Activated CD4-positive, CD25-positive, alpha-beta regulatory T cell treated with anti-CD3 and anti-CD28 coated beads, Interleukin-2, amount 50 U/mL, for 24 hours (primary cell): ENCODE data around the gene USP13.

Experiments
- ATAC-seq, 2 donors: fragments of 150-1000 bp; cut with Tn5 transposase; one replicate each; pipeline ENCODE4 v1.10.0; 2021; ENCODE audit warnings: mild to moderate bottlenecking in 1 of 2, moderate library complexity in 1 of 2

Gene USP13

DNA sequence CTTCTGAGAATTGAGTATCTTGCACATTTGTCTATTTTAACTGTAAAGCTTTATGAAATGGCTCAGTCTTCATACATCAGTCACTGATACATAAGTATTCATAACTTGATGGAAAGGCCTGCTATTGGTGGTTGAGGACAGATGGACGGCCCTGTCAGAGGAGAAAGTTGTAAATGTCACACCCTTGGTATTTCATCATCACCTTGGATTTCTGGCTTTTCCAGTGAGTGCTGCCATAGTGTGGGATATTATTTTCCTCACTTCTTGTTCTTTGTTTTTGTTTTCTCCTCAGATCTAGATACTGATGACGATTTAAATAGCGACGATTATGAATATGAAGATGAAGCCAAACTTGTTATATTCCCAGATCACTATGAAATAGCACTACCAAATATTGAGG, 47.9 kb downstream of the USP13 start:
- no peak for ATAC-seq

DNA sequence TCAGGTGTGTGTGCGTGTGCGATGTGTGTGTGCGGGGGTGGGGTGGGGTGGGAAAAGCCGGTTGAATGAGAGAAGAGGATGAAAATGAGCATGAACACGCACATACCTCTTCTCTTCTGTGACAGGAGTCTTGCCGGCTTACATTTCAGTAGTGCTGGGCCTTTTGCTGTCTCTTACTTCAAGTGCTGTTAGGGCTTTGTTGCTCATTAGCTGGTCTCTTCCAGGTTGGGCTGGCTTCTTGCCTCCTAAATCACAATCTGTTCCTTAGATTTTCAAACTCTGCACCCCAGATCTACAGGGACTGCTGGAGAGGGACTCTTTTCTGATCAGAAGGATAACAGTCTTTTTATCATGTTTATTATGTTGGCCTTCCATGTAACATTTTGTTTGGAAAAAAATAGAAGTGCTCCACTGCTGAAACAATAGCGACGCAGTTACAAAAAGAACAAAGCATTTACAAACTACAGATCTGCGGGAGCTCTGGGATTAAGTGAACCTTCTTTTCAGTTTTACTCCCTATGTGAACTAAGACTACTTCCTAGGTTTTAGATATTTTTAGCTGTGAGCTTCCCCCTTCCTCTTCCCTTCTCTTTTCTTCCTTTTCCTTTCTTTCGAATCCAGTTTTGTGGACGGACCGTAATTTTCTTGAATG, 48.5 kb downstream of the USP13 start:
- no peak for ATAC-seq

DNA sequence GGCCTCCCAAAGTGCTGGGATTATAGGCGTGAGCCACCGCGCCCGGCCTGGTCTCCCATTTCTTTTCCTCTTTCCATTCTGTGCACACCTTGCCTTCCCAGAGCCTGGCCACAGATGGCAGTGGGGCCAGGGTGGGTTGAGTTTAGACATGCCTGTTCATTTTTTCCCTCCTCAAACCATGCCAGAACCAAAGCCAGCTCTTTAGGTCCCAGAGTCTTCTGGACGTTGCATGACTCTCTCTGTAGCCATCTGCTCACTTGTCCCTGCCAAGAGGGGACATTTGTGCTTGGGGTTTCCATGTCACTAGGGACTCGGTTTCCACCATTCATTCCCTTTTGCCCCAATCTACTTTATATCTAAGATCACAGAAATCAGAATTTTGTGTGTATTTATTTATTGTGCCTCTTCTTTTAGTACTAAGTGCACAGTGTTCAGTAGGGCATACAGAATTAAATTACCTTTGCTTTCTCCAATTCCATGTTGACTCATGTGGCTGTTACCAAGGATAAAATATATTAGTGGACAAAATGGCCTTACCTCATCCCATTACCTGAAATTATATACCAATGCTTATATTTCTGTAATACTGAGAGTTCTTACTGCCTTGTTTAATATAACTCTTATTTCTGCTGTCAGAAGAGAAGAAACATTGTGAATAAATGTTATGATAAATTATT, 49.6 kb downstream of the USP13 start:
- no peak for ATAC-seq

DNA sequence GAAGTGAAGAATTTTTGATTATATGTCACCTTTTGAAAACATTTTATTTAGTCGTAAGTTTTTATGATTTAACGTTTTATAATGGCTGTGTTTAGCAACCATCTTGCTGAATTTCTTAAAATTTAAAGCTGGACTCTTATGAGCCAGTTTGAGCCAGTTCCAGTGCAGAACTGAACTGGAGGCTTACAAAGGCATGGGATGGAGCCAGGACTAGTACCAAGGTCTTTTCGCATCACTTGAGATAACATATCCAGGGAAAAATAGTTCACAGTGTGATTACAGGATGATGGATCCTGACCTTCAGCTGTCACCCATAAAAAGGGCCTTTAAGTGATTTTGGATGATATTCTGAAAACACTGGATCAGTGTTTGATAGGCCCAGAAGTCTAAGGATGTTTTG, 51.0 kb downstream of the USP13 start:
- ATAC-seq = no peak

DNA sequence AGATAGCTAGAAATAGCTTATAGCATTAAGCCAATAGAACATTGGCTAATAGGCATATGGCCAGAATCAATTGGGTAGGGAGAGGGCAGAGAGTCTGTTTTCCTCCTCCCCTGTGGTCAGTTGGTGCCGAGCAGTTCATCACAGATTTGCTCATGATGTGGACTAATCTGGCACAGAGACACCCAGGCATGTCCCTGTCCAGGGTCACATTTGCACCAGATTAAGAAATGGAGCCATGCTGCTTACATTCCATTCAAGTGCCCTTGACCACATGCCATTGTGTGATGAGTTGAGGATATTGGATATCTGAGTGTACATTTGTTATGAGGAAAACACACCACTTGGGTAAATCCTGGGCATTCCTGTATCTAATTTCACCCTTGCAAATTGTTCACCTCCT, 53.4 kb downstream of the USP13 start:
- ATAC-seq = no peak

DNA sequence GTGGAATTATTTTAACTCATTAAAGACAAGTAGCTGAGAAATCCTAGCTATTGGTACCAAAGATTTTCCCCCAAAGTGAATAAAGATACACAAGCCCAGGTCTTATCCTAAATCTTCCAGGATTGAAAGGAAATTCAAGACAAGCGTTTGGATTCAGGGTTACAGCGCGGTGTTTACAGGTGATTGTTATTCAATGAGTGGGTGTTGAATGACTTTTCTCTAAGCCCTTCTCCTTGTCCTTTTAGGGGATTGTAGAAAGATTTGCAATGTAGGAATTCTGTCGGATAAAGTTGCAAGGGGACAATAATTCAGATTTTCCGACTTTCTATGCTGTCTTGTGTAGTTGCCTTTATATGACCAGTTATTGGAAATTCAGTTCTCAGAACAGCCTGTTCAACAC, 57.2 kb downstream of the USP13 start:
- ATAC-seq = no peak

DNA sequence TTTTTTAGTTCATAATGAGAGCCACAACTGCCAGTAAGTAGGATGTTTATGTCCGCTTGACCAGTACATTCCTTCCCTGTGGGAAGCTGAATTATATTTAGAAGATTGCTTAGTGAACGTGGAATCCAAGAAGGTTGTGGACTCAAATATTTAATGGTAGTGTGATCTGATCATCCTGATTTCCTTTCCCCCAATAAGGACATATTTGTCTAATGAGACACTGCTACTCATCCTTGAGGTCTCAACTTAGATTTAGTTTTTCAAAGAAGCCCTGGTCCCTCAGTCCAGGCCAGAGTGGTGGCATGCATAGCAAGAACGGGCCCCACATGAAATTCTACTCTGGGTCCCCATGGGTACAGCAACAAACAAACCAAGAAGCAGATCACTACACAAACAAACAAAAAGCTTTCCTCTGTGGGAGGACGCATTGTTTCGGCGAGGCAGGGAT, 60.8 kb downstream of the USP13 start:
- no peak for ATAC-seq

DNA sequence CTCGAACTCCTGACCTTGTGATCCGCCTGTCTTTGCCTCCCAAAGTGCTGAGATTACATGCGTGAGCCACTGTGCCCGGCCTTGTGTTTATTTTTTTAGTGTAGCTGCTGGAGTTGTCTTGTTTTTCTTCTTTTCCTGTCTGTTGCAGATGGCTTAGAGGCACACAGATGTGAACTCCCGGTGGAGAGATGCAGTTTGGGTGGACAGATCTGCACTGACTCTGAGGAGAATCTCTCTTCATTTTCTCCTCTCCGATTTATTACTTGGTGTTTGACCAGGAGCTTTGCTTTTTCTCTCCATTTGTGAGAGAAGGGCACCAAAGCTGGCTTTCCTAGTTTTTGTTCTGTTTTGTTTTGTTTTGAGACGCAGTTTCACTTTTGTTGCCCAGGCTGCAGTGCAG, 62.7 kb downstream of the USP13 start:
- no peak for ATAC-seq

DNA sequence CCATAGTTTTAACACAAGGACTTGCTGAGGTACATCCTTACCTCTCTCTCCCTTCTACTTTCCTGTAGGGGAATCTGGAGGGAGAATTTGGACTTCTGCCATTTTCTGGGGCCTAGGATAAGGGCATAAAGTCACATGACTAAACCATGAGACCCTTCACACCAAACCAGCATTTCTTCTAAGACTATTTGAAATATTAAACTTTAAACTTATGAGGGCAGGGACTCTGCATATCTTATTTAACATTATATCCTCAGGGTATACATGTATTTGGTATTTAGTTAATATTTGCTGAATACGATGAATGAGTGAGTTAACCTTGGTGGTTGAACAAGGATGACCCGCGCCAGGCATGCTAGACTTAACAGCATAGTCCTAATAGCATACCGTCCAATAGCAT, 63.4 kb downstream of the USP13 start:
- ATAC-seq = no peak

DNA sequence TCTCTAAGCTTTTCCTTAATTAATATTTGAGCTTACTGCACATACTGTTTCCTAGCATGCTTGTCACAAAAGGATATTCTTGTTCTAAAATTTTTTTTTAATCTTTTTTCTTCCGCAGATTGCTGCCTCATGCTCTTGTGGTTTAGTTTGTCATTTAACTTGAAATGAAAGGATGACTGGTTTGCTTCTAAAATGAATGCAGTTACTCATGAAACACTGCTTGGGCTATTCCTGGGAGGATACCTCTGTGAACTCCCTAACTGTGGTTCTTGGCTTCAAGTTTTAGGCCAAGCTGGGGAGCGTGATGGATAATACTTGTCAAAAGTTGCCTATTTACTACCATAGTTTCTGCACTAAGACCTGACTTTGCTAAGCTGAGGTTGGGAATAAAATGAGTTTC, 64.0 kb downstream of the USP13 start:
- no peak for ATAC-seq

DNA sequence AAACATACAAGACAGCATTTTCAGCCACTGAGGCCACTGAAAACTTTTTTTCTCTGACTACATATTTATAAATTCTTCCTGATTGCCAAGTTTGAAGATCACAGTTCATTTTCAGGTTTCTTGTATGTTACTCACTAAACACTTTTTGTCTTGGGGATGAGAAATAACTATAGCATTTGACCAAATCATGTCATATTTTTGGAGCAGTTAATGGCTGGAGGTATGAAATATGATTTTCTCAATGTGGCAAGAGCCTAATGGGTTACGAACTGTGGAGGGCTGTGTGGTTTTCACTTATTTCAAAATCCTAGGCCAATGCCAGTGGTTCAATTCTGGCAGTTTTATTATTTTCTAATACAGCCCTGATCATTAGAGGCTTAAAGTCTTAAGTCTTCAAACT, 64.4 kb downstream of the USP13 start:
- no peak for ATAC-seq

DNA sequence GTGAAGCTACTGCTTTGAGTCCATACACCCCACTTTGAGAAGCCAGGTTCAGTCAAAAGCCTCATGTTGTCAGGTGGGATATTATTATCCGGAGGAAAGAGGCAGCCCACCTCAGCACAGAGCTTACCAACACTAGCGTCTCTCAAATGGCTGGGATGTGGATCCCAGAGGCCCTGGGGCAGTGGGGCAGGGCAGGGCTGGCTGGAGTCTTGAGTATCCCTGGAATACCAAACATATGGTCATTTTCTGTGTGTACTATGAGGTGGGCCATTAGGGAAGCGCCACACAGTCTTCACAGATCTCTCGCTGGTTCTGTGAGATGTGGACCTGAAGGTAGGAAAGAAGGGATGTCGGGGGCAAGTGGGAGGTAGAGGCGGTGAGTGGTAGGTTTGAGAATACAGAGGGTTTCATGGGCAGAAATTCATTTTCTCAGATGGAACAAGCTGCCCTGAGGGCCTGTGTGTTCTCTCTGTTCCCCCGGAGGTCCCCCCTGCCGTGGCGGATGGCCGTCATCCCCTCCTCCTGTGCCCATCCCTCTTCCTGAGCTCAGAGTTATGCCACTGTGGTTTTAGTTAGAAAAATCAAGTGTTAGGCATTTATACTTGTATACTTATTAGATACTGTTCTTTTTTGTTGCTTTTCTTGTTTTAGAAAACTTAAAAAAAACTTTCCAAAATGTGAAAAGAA, 66.4 kb downstream of the USP13 start:
- ATAC-seq = no peak

DNA sequence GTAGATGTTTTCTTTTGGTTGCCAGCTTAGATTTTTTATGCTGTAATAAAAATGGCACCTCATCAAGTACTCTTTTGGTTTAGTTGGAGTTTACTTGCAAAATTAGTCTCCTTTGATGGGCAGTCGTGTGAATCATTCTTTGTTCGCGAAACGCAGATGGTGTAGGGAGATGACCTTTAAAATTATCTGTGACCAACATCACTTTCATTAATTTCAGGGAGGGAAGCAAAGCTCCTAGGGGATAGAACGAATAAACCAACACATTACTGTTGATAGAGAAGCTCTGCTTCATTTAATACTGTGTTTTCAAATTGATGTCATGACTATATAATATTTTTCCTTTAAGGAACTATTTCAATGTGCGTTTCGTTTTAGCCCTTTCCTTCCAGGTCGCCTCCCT, 67.4 kb downstream of the USP13 start:
- no peak for ATAC-seq

DNA sequence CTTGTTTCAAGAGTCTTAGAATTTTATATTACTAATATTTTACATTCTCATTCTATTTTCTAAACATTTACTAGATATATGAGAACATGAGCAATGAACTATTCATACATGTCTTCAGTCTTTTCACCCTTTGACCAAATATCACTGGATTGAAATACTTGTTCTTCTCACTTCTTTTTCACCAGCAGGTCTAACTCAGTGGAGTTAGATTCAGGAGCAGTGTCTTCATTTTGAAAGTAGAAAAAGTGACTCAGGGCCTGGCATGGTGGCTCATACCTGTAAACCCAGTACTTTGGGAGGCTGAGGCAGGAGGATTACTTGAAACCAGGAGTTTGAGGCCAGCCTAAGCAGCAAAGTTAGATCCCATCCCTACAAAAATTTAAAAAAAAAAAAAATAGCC, 70.8 kb downstream of the USP13 start:
- no peak for ATAC-seq

DNA sequence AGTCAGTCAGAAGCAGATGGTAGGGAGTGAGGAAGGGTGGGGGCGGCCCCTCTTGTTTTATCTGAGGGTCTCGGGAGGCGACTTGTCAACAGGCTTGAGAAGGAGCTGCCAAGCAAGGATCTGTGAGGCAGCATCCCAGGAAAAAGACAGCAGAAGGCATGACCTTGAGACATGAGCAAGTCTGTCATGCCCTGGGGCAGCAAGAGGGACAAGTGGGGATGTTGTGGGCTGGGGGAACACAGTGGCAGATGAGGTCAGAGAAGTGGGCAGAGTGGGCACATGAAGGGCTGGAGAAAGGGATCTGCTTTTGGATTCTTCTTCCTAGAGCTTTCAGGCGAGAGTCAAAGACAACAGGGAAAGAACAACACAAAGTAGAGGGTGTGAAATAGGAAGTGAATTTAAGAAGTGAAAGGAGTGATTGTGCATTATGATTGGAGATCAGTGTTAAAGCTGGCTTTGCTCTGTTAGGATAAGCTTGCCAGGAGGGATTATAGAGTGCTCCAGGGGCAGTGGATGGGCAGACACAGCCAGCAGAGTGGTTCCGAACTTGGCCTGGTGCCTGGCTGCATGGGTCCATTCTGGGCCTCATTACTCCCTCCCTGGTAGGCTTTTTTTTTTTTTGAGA, 73.3 kb downstream of the USP13 start:
- ATAC-seq = no peak

DNA sequence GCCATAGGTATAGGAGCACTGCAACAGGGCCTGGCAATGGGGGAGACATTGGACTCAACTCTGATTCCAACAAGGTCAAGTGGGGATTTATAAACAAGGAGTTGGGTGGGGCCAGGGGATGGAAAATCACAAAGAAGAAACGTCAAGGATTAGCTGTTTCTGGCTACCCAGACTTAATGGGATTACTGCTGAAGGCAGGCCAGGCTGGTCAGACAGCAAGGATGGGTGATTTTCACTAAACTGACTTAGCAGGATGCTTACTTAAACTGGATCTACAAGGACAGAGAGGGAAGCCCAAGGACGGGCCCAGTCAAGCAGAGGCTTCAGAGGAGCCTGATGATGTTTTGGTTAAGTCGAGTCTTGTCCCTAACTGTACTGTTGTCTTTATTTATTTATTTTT, 76.2 kb downstream of the USP13 start:
- ATAC-seq = no peak

DNA sequence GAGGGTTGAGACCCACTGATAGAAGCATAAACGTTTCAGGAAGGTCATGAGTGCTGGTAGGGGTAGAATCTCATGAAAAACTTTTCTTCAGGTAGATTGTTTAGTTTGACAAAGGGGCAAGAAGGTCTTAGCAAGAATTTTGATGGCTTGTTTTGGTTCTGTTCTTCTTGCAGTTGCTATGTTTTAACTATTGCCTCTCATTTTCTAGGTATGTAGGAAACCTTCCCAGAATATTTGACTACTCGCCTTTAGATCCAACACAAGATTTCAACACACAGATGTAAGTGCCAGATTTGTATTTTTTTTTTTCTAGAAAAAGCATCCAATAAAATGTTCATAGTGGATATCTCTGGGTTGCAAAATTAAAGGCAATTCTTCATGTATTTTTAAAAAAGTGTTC, 77.1 kb downstream of the USP13 start:
- no peak for ATAC-seq

DNA sequence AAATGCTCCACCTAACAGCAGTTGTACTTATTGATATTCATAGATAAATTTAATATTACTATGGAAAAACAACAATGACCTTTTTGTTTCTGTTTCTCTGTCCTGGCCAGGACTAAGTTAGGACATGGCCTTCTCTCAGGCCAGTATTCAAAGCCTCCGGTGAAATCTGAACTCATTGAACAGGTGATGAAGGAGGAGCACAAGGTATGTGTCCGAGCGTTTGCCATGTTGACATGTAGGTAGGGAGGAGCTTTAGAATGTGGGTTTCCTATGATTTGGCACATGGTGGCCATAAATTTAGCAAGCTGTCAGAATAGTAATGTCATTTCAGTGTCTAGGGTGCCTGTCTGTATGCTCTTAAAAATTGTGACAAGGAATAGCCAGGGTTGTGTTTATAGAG, 77.7 kb downstream of the USP13 start:
- ATAC-seq = no peak

DNA sequence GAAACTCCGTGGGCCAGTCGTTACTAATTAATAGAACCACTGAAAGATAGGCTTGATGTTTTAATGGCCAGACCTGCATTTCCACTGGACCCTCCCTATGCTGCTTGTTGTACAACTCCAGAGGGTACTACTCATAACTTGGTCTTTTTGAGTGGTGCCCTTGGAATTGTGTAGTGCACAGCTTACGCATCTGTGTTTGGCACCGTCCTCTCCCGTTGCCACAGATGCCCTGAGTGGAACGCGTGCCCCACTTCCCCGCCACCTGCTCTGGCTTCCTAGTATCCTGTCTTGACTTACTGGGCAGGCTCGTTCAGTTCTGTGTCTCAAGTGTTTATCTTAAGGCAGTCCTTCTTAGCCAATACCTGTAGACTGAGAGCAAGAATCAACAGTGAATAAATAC, 78.7 kb downstream of the USP13 start:
- no peak for ATAC-seq

DNA sequence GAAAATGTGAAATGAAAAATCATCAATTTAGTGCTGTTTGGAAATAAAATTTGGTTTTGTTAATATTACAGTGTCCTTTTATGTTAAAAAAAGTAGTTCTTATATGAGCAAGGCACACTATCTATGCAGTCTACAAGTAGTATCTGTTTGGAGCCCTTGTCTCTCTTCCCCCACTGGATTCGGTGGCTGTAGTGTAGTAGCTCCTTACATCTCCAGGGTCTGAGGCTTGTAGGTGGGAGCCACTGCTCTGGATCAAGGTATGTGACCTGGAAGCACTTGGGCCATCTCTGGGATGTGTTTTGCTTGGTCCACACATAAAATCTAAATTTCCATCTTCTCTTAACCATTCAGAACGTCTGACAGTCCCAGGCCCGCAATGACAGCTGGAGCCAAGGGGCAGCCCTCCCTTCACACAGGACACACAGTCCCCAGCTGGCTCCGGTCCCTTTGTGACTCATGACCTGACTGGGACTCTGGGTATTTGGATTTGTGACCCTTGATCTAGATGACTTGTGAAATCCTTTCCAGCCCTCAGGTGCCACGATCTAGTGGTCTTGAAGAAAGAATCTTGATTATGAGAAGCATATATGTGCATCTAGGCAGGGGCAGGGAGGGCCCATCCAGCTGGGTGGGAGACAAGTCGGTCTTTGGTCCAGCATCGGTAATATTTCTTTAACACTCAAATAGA, 80.0 kb downstream of the USP13 start:
- no peak for ATAC-seq

DNA sequence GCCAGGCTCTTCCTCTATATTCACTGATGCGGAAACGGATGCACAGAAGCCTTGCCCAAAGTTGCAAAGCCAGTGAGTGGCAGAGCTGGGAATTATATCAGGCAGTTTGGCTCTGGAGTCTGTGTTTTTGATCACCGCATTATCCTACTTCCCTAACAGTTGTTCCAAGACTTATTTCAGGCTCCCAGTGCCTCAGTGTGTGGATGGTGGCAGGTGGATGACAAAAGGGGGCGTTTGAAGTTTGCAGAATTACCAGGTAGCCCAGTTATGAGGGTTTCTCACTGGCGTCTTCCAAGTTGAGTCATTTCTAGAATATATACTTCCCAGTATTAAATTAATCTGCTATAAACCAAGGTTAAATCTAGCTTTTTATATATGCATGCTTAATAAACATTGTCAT, 81.0 kb downstream of the USP13 start:
- ATAC-seq = no peak

DNA sequence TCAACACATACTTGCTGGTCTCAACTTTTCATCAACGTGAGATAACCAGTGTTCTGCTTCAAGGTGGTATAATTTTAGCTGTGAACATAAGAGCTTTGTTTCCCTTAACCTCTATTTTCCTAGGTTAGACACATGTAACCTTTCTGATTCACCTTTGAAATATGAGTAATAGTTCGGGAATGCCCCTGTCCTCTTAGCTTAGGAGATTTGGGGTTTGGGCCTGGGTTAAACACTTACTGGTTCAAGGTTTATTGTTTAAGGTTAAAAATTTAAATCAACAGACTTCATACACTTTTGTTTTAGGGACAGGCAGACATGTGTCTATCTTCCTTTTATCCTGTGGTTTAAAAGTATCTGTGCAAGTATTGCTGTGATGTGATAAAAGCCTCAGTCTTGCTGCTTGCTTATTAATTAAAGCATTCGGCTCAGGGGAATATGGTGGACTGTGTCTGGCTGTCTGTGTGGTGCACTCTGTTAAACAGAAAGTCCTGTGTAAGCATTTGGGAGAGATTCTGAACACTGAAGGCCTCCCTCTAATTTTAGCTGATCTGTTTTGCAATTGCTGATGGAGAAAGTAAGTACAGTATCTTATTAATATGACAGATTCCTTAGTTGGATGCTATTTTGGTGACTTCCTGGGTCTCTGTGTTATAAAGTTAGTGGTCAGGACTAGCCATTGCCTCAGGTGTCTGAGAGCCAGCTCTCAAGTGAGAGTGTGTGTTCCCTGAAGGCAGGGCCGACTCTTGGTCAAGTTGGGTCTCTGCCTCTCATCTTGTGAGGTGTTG, 81.8 kb downstream of the USP13 start:
- no peak for ATAC-seq
